Breast epithelium (tissue), 3 donors: ENCODE measurements around the gene NPSR1.

Source experiments
- CTCF ChIP-seq, 3 donors: fragments of 450-650 bp; IDR thresholded peaks; one replicate each; pipeline ENCODE4 v1.5.1; 2016 to 2017; ENCODE audit warnings: antibody characterized with exemption in 3 of 3, mild to moderate bottlenecking in 3 of 3, moderate library complexity in 3 of 3
- POLR2AphosphoS5 ChIP-seq, 3 donors: sonication (generic); formaldehyde crosslinking; IDR thresholded peaks; one replicate each; pipeline ENCODE4 v1.6.1; 2017; ENCODE audit warnings: antibody characterized with exemption in 3 of 3

- TF ChIP-seq CTCF (IDR thresholded peaks at IDR 0.05): no peak
- TF ChIP-seq POLR2AphosphoS5 (IDR thresholded peaks at IDR 0.05): peak in 1 of 3 donors; percentile 36
Observed at GRCh38 chr7:34747867-34748727, 90.1 kb downstream of the NPSR1 start.
